Thymus (tissue), 11 donors: Measurements from ENCODE around the gene ARHGAP4. TPM values are rescaled to one million over a fixed set of nuclear protein-coding genes. Genes with fewer than 3 reads are reported as not detected.

ENCODE experiments used
- DNase-seq, 9 donors: peaks; one replicate each; pipeline ENCODE4 v3.0.0-alpha.2; 2013; ENCODE audit warnings: low spot score in 9 of 9, low read depth in 6 of 9, missing footprints in 1 of 9
- H3K27ac ChIP-seq, 2 donors: one replicate each; pipeline ENCODE4 v1.5.1; 2013; ENCODE audit warnings: control low read depth in 1 of 2, low read depth in 1 of 2, low read length in 1 of 2, mild to moderate bottlenecking in 1 of 2, moderate library complexity in 1 of 2
- H3K27me3 ChIP-seq, 2 donors: one replicate each; pipeline ENCODE4 v1.5.1; 2013; ENCODE audit warnings: low read length in 1 of 2; ENCODE audit not compliant: control insufficient read depth in 2 of 2, insufficient read depth in 1 of 2
- H3K36me3 ChIP-seq, 2 donors: one replicate each; pipeline ENCODE4 v1.5.1; 2013; ENCODE audit warnings: low read length in 1 of 2, mild to moderate bottlenecking in 1 of 2, moderate library complexity in 1 of 2; ENCODE audit not compliant: control insufficient read depth in 2 of 2, insufficient read depth in 2 of 2
- H3K4me1 ChIP-seq, 2 donors: one replicate each; pipeline ENCODE4 v1.5.1; 2013; ENCODE audit warnings: low read length in 2 of 2; ENCODE audit not compliant: control insufficient read depth in 2 of 2, insufficient read depth in 2 of 2
- H3K4me3 ChIP-seq, 2 donors: one replicate each; pipeline ENCODE4 v1.5.1; 2013; ENCODE audit warnings: low read length in 2 of 2, control low read depth in 1 of 2, mild to moderate bottlenecking in 1 of 2
- H3K9me3 ChIP-seq, 2 donors: one replicate each; pipeline ENCODE4 v1.5.1; 2013; ENCODE audit warnings: low read length in 1 of 2, mild to moderate bottlenecking in 1 of 2; ENCODE audit not compliant: control insufficient read depth in 2 of 2, insufficient read depth in 1 of 2
- WGBS: extraction: QIAGEN DNeasy Blood & Tissue Kit; methylation state at CpG from one replicate; pipeline ENCODE4 v1.1.7; 2013; 5-methylcytosine and 5-hydroxymethylcytosine counted together
- polyA plus RNA-seq: library from polyadenylated mRNA; stranded (reverse); fragments of 200-250 nt; gene quantifications from one replicate; pipeline ENCODE4 v1.2.3, GENCODE V29; 2013
- total RNA-seq: library from RNA; stranded (reverse); fragments of 120-200 nt; gene quantifications from one replicate; pipeline ENCODE4 v1.2.4, GENCODE V29; 2013
- donor health status: healthy.

ARHGAP4 gene
- total and polyA plus RNA-seq, 2 donors, result 139 to 481 TPM

DNA sequence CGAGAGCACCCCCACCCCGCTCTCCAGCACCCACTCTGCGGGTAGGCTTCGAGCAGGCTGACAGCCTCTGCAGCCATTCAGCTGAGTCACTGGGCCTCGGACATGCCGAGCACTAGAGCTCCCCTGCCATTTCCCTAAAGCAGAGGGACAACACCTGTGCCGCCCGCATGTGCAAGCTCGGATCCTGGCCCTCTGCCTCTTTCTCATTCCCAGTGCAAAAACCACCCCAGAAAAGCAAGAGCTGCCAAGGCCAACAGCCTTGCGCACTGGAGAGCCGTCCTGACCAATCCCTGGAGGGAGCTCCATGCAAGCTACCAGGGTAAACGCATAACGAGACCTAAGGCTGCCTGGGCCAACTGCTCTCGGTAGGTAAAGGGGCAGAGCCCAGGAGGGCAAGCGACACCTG, 40.2 kb upstream of the ARHGAP4 start:
- Histone ChIP-seq H3K4me3 (no peak overlapping the region), H3K27ac (peak overlapping the region in 1 of 2 donors; percentile 43), H3K4me1 (peaks cover 20 to 44% of the 10 kb centered on the region in 2 donors), H3K9me3 (no peaks in the 10 kb centered on the region), H3K27me3 (peaks cover 0 to under 1% of the 10 kb centered on the region in 2 donors), H3K36me3 (peaks cover 33 to 59% of the 10 kb centered on the region in 2 donors)
- DNase-seq, result no peak
- WGBS, result 82% methylated on average over 15 of the region's 15 CpGs

- Histone ChIP-seq H3K4me3 (no peak overlapping the region), H3K27ac (peak overlapping the region; percentile 43 to 52), H3K36me3 (peaks cover 41 to 68% of the 10 kb centered on the region in 2 donors), H3K27me3 (no peaks in the 10 kb centered on the region), H3K9me3 (no peaks in the 10 kb centered on the region), H3K4me1 (peaks cover 20 to 44% of the 10 kb centered on the region in 2 donors)
- WGBS, result 7% methylated on average over 5 of the region's 5 CpGs
- DNase-seq, result peak in 1 of 9 donors; percentile 57
These were observed 39.3 kb upstream of the ARHGAP4 start for GRCh38 chrX:153965406-153965805.

- Histone ChIP-seq H3K27ac (no peak overlapping the region), H3K4me1 (peaks cover 20 to 44% of the 10 kb centered on the region in 2 donors), H3K27me3 (no peaks in the 10 kb centered on the region), H3K36me3 (peaks cover 54 to 76% of the 10 kb centered on the region in 2 donors), H3K4me3 (no peak overlapping the region), H3K9me3 (no peaks in the 10 kb centered on the region)
- WGBS, result over 99% methylated on average over 14 of the region's 14 CpGs
- DNase-seq, result no peak
These were observed 38.0 kb upstream of the ARHGAP4 start for GRCh38 chrX:153964105-153964504.

- peaks cover 20 to 41% of the 10 kb centered on the region in 2 donors for H3K4me1 ChIP-seq
- 97% methylated on average over 12 of the region's 12 CpGs for WGBS
- H3K27ac ChIP-seq, result no peak overlapping the region
- DNase-seq, result no peak
- H3K4me3 ChIP-seq, result no peak overlapping the region
- H3K9me3 ChIP-seq, result no peaks in the 10 kb centered on the region
- H3K36me3 ChIP-seq, result peaks cover 60 to 79% of the 10 kb centered on the region in 2 donors
- no peaks in the 10 kb centered on the region for H3K27me3 ChIP-seq
These were observed 37.5 kb upstream of the ARHGAP4 start for GRCh38 chrX:153963546-153963945.

GRCh38 chrX:153961292-153961691, 35.2 kb upstream of the ARHGAP4 start:
- DNase-seq, result no peak
- no peaks in the 10 kb centered on the region for H3K9me3 ChIP-seq
- 95% methylated on average over 11 of the region's 11 CpGs for whole genome bisulfite sequencing
- no peak overlapping the region for H3K27ac ChIP-seq
- no peaks in the 10 kb centered on the region for H3K27me3 ChIP-seq
- no peak overlapping the region for H3K4me3 ChIP-seq
- peaks cover 13 to 19% of the 10 kb centered on the region in 2 donors for H3K4me1 ChIP-seq
- peaks cover 80 to 91% of the 10 kb centered on the region in 2 donors for H3K36me3 ChIP-seq

- WGBS, result 98% methylated on average over 22 of the region's 22 CpGs
- DNase-seq, result no peak
These were observed 34.7 kb upstream of the ARHGAP4 start for GRCh38 chrX:153960786-153961185.

GRCh38 chrX:153960077-153960476, 34.0 kb upstream of the ARHGAP4 start:
- DNase-seq, result no peak
- Histone ChIP-seq H3K9me3 (no peaks in the 10 kb centered on the region), H3K4me3 (no peak overlapping the region), H3K36me3 (peaks cover 93 to 99% of the 10 kb centered on the region in 2 donors), H3K4me1 (peaks cover under 1 to 6% of the 10 kb centered on the region in 2 donors), H3K27me3 (no peaks in the 10 kb centered on the region), H3K27ac (no peak overlapping the region)
- WGBS, result over 99% methylated on average over 16 of the region's 16 CpGs

More at GRCh38 chrX:153960786-153961185, 34.7 kb upstream of the ARHGAP4 start:
- Histone ChIP-seq H3K36me3 (peaks cover 85 to 96% of the 10 kb centered on the region in 2 donors), H3K4me1 (peaks cover 8 to 14% of the 10 kb centered on the region in 2 donors), H3K27ac (no peak overlapping the region), H3K4me3 (no peak overlapping the region), H3K9me3 (no peaks in the 10 kb centered on the region), H3K27me3 (no peaks in the 10 kb centered on the region)

DNA sequence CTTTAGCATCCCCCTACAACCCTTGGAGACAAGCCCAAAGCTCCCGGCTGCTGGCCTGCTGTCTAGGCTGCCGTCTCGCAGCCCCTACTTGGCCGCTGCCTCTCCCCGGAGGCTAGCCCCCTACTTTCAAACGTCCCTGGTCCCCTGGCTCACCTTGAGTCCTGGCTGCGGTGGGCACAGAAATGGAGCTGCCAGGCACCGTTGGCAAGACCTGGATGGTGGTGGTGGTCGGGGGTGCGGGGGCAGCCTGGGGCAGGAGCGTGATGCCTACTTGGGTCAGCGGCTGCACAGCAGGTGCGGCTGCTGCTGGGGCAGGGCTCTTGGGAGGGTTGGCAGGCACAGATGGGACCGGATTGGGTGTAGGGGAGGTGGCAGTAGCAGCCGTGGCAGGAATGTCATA, 33.6 kb upstream of the ARHGAP4 start:
- WGBS, result 98% methylated on average over 15 of the region's 15 CpGs
- H3K27ac ChIP-seq, result no peak overlapping the region
- H3K36me3 ChIP-seq, result peaks cover 95 to 99% of the 10 kb centered on the region in 2 donors

DNA sequence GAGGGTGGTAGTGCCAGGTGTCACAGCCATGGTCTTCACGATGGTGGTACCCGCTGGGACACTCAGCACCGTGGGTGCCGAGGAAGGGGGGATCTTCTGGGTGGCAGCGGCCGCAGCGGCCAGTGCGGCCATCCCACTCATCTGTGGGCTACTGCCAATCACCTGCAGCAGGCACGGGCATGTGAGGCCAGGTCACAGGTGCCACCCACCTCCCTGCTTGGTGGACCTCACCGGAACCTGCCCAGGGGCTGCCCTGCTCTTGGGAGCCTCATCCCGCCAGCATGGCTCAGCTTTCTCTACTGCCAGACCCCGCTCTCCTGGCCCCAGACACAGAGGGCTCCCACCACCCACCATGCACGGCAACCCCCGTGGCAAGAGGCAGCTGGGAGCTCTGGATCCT, 32.5 kb upstream of the ARHGAP4 start:
- 98% methylated on average over 14 of the region's 14 CpGs for WGBS
- Histone ChIP-seq H3K27me3 (no peaks in the 10 kb centered on the region), H3K4me3 (no peak overlapping the region), H3K4me1 (no peaks in the 10 kb centered on the region), H3K36me3 (peaks cover 96 to 99% of the 10 kb centered on the region in 2 donors), H3K27ac (no peak overlapping the region), H3K9me3 (no peaks in the 10 kb centered on the region)
- DNase-seq, result no peak

More for the DNA sequence above, 33.6 kb upstream of the ARHGAP4 start:
- Histone ChIP-seq H3K9me3 (no peaks in the 10 kb centered on the region), H3K4me3 (no peak overlapping the region), H3K27me3 (no peaks in the 10 kb centered on the region), H3K4me1 (peaks cover 0 to 2% of the 10 kb centered on the region in 2 donors)
- no peak for DNase-seq
